Measurements from ENCODE around the gene UBL4B. TPM values are rescaled to one million over a fixed set of nuclear protein-coding genes. Genes with fewer than 3 reads are reported as not detected.

UBL4B gene
- total RNA-seq, 1 experiment from 2014 or later = not detected

DNA sequence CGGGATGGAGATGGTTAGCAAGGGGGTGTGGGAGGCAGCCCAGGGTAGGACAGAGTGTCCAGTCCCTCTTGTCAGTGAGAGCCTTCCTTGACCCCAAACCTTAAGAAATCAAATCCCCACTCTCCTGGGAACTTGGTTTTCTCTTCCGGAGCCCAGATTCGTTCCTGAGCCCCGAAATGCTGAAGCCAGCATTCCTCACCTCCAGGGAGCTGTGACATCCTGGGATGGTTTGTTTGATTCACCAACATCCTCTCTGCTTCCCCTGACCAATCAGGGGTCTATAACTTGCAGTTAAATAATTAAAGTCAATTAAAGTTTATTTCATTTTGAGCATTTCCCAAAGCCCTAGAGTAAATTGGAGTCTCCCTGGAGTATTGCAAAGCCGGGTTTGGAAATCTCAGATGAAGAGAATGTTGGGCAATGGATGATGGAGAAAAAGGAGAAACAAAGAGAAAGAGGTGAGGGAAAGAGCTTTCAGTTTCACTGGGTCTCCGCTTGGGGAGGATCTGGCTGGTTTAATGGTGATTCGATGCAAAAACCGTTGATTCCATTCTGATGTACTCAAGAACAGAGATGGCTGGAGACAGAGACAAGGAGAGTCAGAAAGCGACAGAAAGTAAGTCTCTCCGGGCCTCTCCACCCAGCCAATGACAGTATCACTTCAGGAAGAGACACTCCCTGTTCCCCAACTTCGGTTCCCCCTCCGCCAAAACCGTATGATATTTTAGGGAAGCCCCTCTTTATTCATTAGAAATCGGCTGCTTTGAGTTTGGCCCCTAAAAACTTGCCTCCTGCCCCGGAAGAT, 29.0 kb upstream of the UBL4B start:
- Mint-ChIP-seq H3K27ac (ENCODE audit: low read depth, unreplicated experiment) (no peak overlapping the region), H3K4me1 (ENCODE audit: insufficient read depth, unreplicated experiment) (no peaks in the 10 kb centered on the region), H3K4me3 (ENCODE audit: unreplicated experiment) (no peak overlapping the region), H3K36me3 (ENCODE audit: insufficient read depth, unreplicated experiment) (no peaks in the 10 kb centered on the region), H3K9me3 (ENCODE audit: unreplicated experiment) (no peaks in the 10 kb centered on the region), H3K27me3 (ENCODE audit: insufficient read depth, unreplicated experiment) (peaks cover 37% of the 10 kb centered on the region)
- TF ChIP-seq, protein P1, sequence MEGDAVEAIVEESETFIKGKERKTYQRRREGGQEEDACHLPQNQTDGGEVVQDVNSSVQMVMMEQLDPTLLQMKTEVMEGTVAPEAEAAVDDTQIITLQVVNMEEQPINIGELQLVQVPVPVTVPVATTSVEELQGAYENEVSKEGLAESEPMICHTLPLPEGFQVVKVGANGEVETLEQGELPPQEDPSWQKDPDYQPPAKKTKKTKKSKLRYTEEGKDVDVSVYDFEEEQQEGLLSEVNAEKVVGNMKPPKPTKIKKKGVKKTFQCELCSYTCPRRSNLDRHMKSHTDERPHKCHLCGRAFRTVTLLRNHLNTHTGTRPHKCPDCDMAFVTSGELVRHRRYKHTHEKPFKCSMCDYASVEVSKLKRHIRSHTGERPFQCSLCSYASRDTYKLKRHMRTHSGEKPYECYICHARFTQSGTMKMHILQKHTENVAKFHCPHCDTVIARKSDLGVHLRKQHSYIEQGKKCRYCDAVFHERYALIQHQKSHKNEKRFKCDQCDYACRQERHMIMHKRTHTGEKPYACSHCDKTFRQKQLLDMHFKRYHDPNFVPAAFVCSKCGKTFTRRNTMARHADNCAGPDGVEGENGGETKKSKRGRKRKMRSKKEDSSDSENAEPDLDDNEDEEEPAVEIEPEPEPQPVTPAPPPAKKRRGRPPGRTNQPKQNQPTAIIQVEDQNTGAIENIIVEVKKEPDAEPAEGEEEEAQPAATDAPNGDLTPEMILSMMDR (IDR thresholded peaks at IDR 0.05; ENCODE audit: unreplicated experiment) = no peak
- no TSS peak for BruUV-seq (replicated peaks)
- POLR2A ChIA-PET = no interaction called here
- CTCF ChIA-PET = interaction anchor here (0.5 to 3.7 kb wide), 4 partner anchors 18 to 99 kb away, joined by 3 to 21 read pairs (median 6); partner anchors contain the start of gene AHCYL1
- DNase-seq (ENCODE audit: unreplicated experiment) = no peak
- intact Hi-C loops (cut with micrococcal nuclease) = no loop called here

DNA sequence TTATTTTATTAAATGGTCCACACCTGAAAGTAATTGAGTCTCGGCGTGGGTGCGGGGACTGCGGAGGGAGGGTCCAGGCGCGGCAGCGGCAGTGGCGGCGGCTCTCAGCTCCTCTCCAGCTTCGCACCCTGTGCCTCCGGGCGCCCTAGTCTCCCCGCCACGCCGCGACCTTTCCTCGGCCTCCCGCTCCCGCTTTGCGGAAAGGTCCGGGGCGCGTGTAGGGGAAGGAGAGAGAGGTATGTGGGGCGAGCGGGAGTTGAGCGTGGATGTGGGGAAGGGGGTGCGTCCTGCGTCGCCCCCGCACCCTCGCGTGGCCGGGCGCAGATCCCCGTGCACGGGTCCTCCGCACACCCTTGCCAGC, 28.4 kb upstream of the UBL4B start:
- Mint-ChIP-seq H3K36me3 (ENCODE audit: insufficient read depth, unreplicated experiment) (no peaks in the 10 kb centered on the region), H3K4me1 (ENCODE audit: insufficient read depth, unreplicated experiment) (no peaks in the 10 kb centered on the region), H3K4me3 (ENCODE audit: unreplicated experiment) (no peak overlapping the region), H3K27ac (ENCODE audit: low read depth, unreplicated experiment) (no peak overlapping the region), H3K27me3 (ENCODE audit: insufficient read depth, unreplicated experiment) (peaks cover 37% of the 10 kb centered on the region), H3K9me3 (ENCODE audit: unreplicated experiment) (no peaks in the 10 kb centered on the region)
- no peak for DNase-seq (ENCODE audit: unreplicated experiment)
- TF ChIP-seq, protein P1 (IDR thresholded peaks at IDR 0.05; ENCODE audit: unreplicated experiment) = no peak
- intact Hi-C loops (cut with micrococcal nuclease) = no loop called here
- CTCF ChIA-PET = interaction anchor here (1.4 kb wide), 1 partner anchor 21 kb away, joined by 4 read pairs; no protein-coding TSS in a partner anchor
- no TSS peak for BruUV-seq (replicated peaks)
- POLR2A ChIA-PET = no interaction called here

DNA sequence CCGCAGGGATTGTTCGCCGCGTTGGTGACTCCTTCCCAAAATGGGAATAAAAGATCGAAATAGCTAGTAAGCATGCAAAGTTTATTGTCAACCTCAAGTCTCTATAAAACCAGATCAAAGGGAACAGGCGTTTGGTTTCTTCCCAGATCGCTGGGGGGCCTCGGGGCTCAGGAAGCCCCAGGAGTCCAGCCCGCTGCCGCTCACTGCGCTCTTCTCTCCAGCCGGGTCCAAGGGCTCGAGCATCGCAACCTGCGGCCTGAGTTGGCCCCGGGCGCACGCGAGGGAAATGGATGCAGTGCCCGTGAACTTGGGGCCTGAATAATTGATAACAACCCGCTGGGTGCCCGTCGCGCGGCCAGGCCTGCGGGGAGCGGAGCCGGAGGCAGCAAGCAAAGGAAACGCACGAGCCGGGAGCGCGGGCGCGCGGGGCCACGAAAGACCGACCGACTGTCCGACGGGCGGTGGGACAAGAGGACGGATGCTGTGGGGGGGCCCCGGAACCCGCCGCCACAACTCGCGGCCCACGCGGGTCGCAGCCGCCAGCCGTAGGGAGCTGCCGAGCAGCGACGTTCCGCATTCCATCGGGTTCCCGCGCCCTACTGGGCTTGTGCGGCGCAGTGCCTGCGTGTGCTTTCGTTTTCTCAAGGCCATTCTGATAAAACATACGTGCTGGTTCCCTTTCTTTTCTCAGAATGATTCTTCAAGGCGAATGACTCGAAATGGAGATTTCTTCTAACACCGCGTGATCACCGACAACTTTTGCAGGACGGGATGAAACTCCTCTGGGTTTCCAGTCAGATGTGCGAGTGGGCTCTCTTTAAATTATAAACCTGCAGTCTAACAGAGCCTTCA, 27.8 kb upstream of the UBL4B start:
- CTCF ChIA-PET = interaction anchor here (1.0 kb wide), 1 partner anchor 21 kb away, joined by 3 read pairs; no protein-coding TSS in a partner anchor

More for the DNA sequence above, 27.8 kb upstream of the UBL4B start:
- no TSS peak for BruUV-seq (replicated peaks)
- TF ChIP-seq, protein P1 (IDR thresholded peaks at IDR 0.05; ENCODE audit: unreplicated experiment) = no peak
- Mint-ChIP-seq H3K36me3 (ENCODE audit: insufficient read depth, unreplicated experiment) (no peaks in the 10 kb centered on the region), H3K4me3 (ENCODE audit: unreplicated experiment) (no peak overlapping the region), H3K27ac (ENCODE audit: low read depth, unreplicated experiment) (no peak overlapping the region), H3K4me1 (ENCODE audit: insufficient read depth, unreplicated experiment) (no peaks in the 10 kb centered on the region), H3K27me3 (ENCODE audit: insufficient read depth, unreplicated experiment) (peaks cover 37% of the 10 kb centered on the region), H3K9me3 (ENCODE audit: unreplicated experiment) (no peaks in the 10 kb centered on the region)
- POLR2A ChIA-PET = no interaction called here
- no peak for DNase-seq (ENCODE audit: unreplicated experiment)
- intact Hi-C loops (cut with micrococcal nuclease) = no loop called here

All from MCF 10A (cell line).